ENCODE data around the gene TFIP11.

DNA sequence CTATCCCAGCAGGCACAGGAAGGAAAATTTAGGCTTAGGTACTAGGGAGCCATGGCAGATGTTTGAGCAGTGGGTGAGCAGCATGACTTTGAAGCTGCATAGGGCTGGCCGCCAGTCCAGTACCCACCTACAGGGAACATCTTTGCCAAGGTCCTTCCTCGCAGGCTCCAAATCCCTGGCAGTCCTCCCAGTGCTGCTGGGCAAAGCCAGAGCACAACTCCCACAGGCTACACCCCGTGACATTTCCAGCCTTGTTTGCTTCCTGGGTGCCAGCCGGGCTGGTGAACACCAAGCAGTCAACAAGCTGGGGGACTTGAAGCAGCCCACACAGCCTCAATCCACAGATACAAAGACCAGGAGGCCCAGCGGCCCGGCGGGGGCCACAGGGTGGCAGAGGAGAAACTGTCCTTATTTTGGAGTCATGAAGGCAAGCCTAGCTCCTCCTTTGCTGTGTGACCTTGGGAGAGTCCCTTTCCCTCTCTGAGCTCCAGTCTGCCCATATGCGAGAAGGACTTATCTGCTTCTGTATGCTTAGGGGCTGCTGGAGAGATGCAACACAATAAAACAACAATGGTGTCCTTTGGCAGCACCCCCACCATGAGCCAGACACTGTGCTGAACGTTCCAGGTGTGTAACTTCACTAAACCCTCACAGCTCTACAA is 49.6 kb upstream of the TFIP11 start:
- TF ChIP-seq, protein P1, sequence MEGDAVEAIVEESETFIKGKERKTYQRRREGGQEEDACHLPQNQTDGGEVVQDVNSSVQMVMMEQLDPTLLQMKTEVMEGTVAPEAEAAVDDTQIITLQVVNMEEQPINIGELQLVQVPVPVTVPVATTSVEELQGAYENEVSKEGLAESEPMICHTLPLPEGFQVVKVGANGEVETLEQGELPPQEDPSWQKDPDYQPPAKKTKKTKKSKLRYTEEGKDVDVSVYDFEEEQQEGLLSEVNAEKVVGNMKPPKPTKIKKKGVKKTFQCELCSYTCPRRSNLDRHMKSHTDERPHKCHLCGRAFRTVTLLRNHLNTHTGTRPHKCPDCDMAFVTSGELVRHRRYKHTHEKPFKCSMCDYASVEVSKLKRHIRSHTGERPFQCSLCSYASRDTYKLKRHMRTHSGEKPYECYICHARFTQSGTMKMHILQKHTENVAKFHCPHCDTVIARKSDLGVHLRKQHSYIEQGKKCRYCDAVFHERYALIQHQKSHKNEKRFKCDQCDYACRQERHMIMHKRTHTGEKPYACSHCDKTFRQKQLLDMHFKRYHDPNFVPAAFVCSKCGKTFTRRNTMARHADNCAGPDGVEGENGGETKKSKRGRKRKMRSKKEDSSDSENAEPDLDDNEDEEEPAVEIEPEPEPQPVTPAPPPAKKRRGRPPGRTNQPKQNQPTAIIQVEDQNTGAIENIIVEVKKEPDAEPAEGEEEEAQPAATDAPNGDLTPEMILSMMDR (tag by site-specific recombination; IDR thresholded peaks at IDR 0.05): no peak
- TF ChIP-seq ZNF24 (tag by site-specific recombination; IDR thresholded peaks at IDR 0.05) (no peak), HOXC10 (CRISPR knock-in tag; IDR thresholded peaks at IDR 0.05) (no peak)
- TF ChIP-seq, protein P2, sequence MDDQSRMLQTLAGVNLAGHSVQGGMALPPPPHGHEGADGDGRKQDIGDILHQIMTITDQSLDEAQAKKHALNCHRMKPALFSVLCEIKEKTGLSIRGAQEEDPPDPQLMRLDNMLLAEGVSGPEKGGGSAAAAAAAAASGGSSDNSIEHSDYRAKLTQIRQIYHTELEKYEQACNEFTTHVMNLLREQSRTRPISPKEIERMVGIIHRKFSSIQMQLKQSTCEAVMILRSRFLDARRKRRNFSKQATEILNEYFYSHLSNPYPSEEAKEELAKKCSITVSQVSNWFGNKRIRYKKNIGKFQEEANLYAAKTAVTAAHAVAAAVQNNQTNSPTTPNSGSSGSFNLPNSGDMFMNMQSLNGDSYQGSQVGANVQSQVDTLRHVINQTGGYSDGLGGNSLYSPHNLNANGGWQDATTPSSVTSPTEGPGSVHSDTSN (CRISPR knock-in tag; IDR thresholded peaks at IDR 0.05): no peak

Data from HEK293 (cell line).